Neural progenitor cell (in vitro differentiated cells): ENCODE results near the gene RNF175.

Experiments
- CTCF ChIP-seq: fragments of 200-600 bp; sonication (generic); IDR thresholded peaks from 2 replicates; pipeline ENCODE4 v1.5.1; 2017; ENCODE audit warnings: antibody characterized with exemption, mild to moderate bottlenecking
- EZH2 ChIP-seq: fragments of 200-600 bp; sonication (generic); IDR thresholded peaks from 2 replicates; pipeline ENCODE4 v1.6.1; 2017; ENCODE audit warnings: antibody characterized with exemption, mild to moderate bottlenecking, moderate library complexity
- EZH2phosphoT487 ChIP-seq: fragments of 200-600 bp; sonication (generic); IDR thresholded peaks from 2 replicates; pipeline ENCODE4 v1.6.1; 2017; ENCODE audit warnings: antibody characterized with exemption

GRCh38 chr4:153763404-153763803 lies 3.6 kb upstream of the RNF175 start:
- TF ChIP-seq CTCF (peak; percentile 65), EZH2 (no peak), EZH2phosphoT487 (no peak)
